Measurements from ENCODE around the gene FLACC1. TPM values are rescaled to one million over a fixed set of nuclear protein-coding genes. Genes with fewer than 3 reads are reported as not detected.

FLACC1 gene
- total RNA-seq, 1 experiment from 2014 or later: 0.17 TPM

- ChIA-PET CTCF (interaction anchor here (0.9 to 1.9 kb wide), 4 partner anchors 18 to 113 kb away, joined by 3 to 9 read pairs (median 6); no protein-coding TSS in a partner anchor), POLR2A (no interaction called here)
- peaks cover 7% of the 10 kb centered on the region for H3K4me1 Mint-ChIP-seq
- no peaks in the 10 kb centered on the region for H3K36me3 Mint-ChIP-seq
- H3K4me3 Mint-ChIP-seq: no peak overlapping the region
- no peak for ATAC-seq
- DNase-seq (ENCODE audit: low spot score): no peak
- no peaks in the 10 kb centered on the region for H3K27me3 Mint-ChIP-seq (ENCODE audit: low read depth)
- H3K27ac Mint-ChIP-seq: no peak overlapping the region
- TF ChIP-seq SP1 (CRISPR knock-in tag; conservative IDR thresholded peaks at IDR 0.05): no peak
- no peak for TF ChIP-seq ZNF512 (CRISPR knock-in tag; IDR thresholded peaks at IDR 0.05; ENCODE audit: borderline replicate concordance)
- TF ChIP-seq ZBTB21 (CRISPR knock-in tag; IDR thresholded peaks at IDR 0.05; ENCODE audit: borderline replicate concordance): no peak
- no peak for TF ChIP-seq ATF1 (CRISPR knock-in tag; IDR thresholded peaks at IDR 0.05)
- TF ChIP-seq IRF1 (CRISPR knock-in tag; IDR thresholded peaks at IDR 0.05): no peak
- no peak for TF ChIP-seq JAZF1 (CRISPR knock-in tag; IDR thresholded peaks at IDR 0.05)
- no peak for TF ChIP-seq CREM (CRISPR knock-in tag; IDR thresholded peaks at IDR 0.05)
- TF ChIP-seq SMAD3 (CRISPR knock-in tag; IDR thresholded peaks at IDR 0.05; ENCODE audit: borderline replicate concordance): no peak
- no peak for TF ChIP-seq ATF3 (CRISPR knock-in tag; conservative IDR thresholded peaks at IDR 0.05)
- H3K9me3 Mint-ChIP-seq: no peaks in the 10 kb centered on the region
These were observed 11.4 kb downstream of the FLACC1 start for GRCh38 chr2:201345625-201346213.

- CTCF ChIA-PET: interaction anchor here (0.5 to 1.9 kb wide), 4 partner anchors 19 to 207 kb away, joined by 3 to 9 read pairs (median 5); no protein-coding TSS in a partner anchor
- POLR2A ChIA-PET: interaction anchor here (0.7 to 0.8 kb wide), 2 partner anchors 18 to 1622 kb away, joined by 3 read pairs; no protein-coding TSS in a partner anchor
- Mint-ChIP-seq H3K27me3 (ENCODE audit: low read depth) (no peaks in the 10 kb centered on the region), H3K9me3 (no peaks in the 10 kb centered on the region), H3K27ac (no peak overlapping the region), H3K4me1 (peaks cover 7% of the 10 kb centered on the region), H3K4me3 (no peak overlapping the region), H3K36me3 (no peaks in the 10 kb centered on the region)
- DNase-seq (ENCODE audit: low spot score): no peak
- peak; percentile 89 for ATAC-seq
- TF ChIP-seq ZNF232 (CRISPR knock-in tag; IDR thresholded peaks at IDR 0.05): no peak
- no peak for TF ChIP-seq ATF6 (CRISPR knock-in tag; IDR thresholded peaks at IDR 0.05)
- TF ChIP-seq IRF2 (CRISPR knock-in tag; IDR thresholded peaks at IDR 0.05; ENCODE audit: borderline replicate concordance, low read depth): no peak
- TF ChIP-seq FOXP1 (CRISPR knock-in tag; IDR thresholded peaks at IDR 0.05; ENCODE audit: borderline replicate concordance): no peak
These were observed 12.3 kb downstream of the FLACC1 start for GRCh38 chr2:201344663-201345366.

GRCh38 chr2:201343559-201343958 lies 13.6 kb downstream of the FLACC1 start:
- DNase-seq (ENCODE audit: low spot score): no peak
- no peak overlapping the region for H3K27ac Mint-ChIP-seq
- TF ChIP-seq ATF3 (CRISPR knock-in tag; conservative IDR thresholded peaks at IDR 0.05) (no peak), ZNF138 (CRISPR knock-in tag; conservative IDR thresholded peaks at IDR 0.05) (no peak), HMGA2 (CRISPR knock-in tag; IDR thresholded peaks at IDR 0.05) (no peak), FOXK1 (CRISPR knock-in tag; IDR thresholded peaks at IDR 0.05) (no peak), ZNF317 (CRISPR knock-in tag; IDR thresholded peaks at IDR 0.05; ENCODE audit: borderline replicate concordance, low read depth) (no peak), PRRX2 (CRISPR knock-in tag; IDR thresholded peaks at IDR 0.05) (no peak), USF2 (CRISPR knock-in tag; IDR thresholded peaks at IDR 0.05) (no peak), AR (CRISPR knock-in tag; IDR thresholded peaks at IDR 0.05) (no peak), SOX15 (CRISPR knock-in tag; IDR thresholded peaks at IDR 0.05) (no peak), SMAD4 (CRISPR knock-in tag; IDR thresholded peaks at IDR 0.05) (no peak)

More at GRCh38 chr2:201343559-201343958, 13.6 kb downstream of the FLACC1 start:
- ATAC-seq: no peak
- Mint-ChIP-seq H3K4me3 (no peak overlapping the region), H3K36me3 (no peaks in the 10 kb centered on the region), H3K27me3 (ENCODE audit: low read depth) (no peaks in the 10 kb centered on the region), H3K9me3 (no peaks in the 10 kb centered on the region), H3K4me1 (peaks cover 7% of the 10 kb centered on the region)
- CTCF ChIA-PET: interaction anchor here (1.0 to 1.9 kb wide), 5 partner anchors 9 to 111 kb away, joined by 3 to 9 read pairs (median 3); no protein-coding TSS in a partner anchor
- POLR2A ChIA-PET: no interaction called here
